ENCODE measurements around the gene TSFM.

DNA sequence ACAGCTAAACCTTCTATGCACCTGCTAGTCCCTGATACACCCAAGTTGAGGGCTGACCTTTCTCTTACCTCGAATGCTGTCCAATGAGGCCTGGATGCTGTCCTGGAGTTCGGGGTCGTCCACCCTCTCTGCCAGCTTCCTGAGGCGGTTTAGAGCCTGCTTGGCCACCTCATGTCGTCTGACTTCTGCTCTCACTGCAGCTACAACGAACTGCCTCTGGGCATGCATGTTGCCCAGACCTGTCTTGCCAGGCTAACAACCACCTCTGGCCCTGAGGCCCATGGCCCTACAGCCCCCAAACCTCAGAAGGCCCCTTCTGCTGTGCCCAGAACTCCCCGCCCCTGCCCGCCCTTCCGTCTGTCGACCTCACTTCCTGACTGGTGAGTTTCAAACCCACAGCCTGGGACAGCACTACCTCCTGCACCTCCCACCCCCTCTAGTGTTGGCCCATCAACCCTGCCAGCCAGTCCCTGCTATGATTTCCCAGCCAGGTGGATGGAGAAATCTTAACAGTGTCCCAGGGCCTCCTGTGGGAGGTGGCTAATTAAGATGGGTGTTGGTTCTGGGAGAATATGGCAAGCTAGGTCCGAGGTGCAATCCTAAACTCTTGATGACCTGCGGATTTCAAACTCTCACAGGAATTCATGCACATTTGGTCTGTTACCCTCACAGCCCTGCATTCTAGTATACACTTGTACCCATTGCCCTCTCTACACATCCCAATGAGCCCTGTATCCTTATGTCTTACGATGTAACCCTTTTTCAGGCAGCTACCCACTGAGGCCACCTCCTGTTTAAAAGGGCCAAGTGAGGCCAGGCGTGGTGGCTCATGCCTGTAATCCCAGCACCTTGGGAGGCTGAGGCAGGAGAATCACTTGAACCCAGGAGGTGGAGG is 40.5 kb upstream of the TSFM start:
- TF ChIP-seq, protein P1, sequence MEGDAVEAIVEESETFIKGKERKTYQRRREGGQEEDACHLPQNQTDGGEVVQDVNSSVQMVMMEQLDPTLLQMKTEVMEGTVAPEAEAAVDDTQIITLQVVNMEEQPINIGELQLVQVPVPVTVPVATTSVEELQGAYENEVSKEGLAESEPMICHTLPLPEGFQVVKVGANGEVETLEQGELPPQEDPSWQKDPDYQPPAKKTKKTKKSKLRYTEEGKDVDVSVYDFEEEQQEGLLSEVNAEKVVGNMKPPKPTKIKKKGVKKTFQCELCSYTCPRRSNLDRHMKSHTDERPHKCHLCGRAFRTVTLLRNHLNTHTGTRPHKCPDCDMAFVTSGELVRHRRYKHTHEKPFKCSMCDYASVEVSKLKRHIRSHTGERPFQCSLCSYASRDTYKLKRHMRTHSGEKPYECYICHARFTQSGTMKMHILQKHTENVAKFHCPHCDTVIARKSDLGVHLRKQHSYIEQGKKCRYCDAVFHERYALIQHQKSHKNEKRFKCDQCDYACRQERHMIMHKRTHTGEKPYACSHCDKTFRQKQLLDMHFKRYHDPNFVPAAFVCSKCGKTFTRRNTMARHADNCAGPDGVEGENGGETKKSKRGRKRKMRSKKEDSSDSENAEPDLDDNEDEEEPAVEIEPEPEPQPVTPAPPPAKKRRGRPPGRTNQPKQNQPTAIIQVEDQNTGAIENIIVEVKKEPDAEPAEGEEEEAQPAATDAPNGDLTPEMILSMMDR (IDR thresholded peaks at IDR 0.05), result no peak
- TF ChIP-seq, protein P2, sequence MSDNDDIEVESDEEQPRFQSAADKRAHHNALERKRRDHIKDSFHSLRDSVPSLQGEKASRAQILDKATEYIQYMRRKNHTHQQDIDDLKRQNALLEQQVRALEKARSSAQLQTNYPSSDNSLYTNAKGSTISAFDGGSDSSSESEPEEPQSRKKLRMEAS (CRISPR knock-in tag; IDR thresholded peaks at IDR 0.05), result no peak
- TF ChIP-seq, protein P3, sequence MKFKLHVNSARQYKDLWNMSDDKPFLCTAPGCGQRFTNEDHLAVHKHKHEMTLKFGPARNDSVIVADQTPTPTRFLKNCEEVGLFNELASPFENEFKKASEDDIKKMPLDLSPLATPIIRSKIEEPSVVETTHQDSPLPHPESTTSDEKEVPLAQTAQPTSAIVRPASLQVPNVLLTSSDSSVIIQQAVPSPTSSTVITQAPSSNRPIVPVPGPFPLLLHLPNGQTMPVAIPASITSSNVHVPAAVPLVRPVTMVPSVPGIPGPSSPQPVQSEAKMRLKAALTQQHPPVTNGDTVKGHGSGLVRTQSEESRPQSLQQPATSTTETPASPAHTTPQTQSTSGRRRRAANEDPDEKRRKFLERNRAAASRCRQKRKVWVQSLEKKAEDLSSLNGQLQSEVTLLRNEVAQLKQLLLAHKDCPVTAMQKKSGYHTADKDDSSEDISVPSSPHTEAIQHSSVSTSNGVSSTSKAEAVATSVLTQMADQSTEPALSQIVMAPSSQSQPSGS (CRISPR knock-in tag; IDR thresholded peaks at IDR 0.05; ENCODE audit: borderline replicate concordance, low read depth), result no peak
- TF ChIP-seq NFYB (CRISPR knock-in tag; conservative IDR thresholded peaks at IDR 0.05; ENCODE audit: low read depth), result no peak
- TF ChIP-seq IRF2 (CRISPR knock-in tag; IDR thresholded peaks at IDR 0.05; ENCODE audit: borderline replicate concordance, low read depth), result no peak
